ENCODE data around the gene CCDC93. TPM values are rescaled to one million over a fixed set of nuclear protein-coding genes. Genes with fewer than 3 reads are reported as not detected.
"Not testable (repeated sequence)": the region's sequence is repeated elsewhere in the genome, so short reads cannot be mapped to it uniquely, and the experiment has no call there.

CCDC93 gene
- polyA plus RNA-seq, 12 donors = 20.2 to 52.1 (median 31.1) TPM; not detected in 1

GRCh38 chr2:117956036-117956796 is 57.7 kb downstream of the CCDC93 start:
- DNase-seq = no peak

DNA sequence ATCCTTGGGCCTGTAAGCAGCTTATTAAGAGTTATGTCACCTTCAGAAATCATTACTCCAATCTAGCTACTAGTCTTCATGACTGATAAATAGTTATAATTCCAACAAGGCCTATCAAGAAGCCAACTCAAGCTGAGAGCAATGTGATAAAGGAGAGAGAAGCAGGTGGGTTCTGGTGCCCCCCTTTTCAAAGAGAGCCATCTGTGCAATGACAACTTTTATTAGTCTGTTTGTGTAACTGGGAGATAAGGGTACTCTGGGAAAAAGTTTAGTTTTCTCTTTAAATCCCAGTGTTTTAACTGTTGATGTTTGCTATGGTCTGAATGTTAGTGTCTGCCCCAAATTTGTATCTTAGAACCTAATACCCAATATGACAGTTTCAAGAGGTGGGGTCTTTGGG is 60.6 kb downstream of the CCDC93 start:
- no peak for DNase-seq

GRCh38 chr2:117952701-117953100 is 61.2 kb downstream of the CCDC93 start:
- no peak for DNase-seq

DNA sequence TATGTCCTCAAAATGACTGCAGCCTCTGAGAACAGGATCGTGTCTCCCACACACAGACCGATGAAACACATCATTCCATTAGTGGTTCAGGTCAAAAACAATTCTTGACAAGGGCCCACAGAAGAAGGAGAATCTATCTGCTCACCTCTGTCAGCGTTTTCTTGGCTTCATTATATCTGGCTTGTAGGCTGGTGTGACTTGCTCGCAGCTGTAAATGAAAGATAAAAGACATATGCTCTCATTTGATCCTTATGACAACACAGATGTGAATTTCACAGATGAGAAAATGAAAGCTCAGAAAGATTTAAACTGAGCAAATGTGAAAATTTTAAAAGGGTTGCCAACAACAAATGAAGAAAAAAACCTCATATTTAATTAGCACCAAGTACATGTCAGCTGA is 61.6 kb downstream of the CCDC93 start:
- DNase-seq = no peak

GRCh38 chr2:117949806-117950205 is 64.1 kb downstream of the CCDC93 start:
- no peak for DNase-seq

DNA sequence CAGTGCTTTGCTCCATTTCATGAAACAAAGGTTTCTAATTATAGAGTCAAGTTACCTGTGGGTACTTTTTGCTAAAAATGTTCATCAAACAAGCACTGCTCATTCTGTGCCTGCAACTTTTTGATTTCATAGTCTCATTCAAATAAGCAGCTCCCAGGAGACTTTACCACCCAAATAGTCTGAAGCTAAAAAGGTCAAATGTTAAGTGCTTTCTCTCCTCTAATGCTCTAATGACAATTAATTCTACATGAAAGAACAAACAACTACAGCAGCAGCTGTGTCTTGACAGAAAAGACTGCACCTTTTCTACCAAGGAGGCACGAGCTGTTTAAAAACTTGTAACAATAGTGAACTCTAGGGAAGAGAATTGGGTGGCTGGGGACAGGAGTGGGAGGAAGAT is 65.3 kb downstream of the CCDC93 start:
- no peak for DNase-seq

- no peak for DNase-seq
Observed at GRCh38 chr2:117945296-117945695, 68.6 kb downstream of the CCDC93 start.

- no peak for DNase-seq
Observed at GRCh38 chr2:117944816-117945215, 69.1 kb downstream of the CCDC93 start.

DNA sequence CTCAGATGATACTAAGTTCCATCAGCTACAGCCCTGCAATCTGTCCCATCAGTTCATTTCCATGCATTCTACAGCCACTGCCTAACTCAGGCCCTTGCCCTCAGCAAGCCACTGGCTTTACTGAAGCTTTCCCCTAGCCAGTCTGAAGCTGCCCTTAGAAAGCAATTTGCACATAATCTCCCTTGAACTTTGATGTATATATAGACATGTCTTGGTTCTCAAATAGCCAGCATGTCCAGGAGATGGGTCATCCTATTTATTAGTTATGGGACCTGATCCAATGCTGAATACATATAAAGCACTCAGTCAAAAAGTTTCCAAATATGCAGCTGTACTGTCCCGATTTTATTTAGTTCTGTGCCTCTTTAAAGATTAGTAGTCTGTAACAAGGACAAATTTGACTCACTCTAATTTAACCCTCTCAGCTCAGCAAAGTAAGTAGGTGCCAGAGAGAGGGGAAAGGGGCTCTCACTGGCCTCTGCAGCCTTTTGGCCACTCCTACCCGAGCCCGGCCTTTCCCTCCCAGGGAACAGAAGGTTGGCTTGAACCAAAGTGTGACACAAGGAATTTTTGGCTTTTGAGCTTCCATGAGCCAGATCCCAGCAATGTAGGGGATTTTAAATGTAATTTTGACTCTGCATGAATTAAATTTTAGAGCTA is 70.7 kb downstream of the CCDC93 start:
- no peak for DNase-seq

GRCh38 chr2:117942551-117942950 is 71.3 kb downstream of the CCDC93 start:
- no peak for DNase-seq

DNA sequence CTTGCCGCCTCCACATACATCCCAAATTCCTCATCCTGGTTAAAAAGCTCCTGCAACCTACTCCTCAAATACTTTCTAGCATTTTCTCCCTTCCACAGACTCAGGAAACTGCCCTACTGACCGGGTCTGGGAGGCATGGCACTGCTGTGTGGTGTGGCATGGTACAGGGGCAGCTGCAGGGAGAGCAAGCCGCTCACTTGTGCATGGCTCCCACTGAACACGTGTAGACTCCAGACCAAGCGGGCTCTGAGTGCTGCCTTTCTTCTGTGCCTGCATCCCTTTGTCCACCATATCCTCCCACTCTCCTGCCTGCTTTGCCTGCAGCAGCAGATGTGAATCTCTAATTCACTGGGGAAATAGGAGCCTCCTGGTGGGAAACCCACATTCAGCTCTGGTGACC is 72.2 kb downstream of the CCDC93 start:
- DNase-seq = no peak

DNA sequence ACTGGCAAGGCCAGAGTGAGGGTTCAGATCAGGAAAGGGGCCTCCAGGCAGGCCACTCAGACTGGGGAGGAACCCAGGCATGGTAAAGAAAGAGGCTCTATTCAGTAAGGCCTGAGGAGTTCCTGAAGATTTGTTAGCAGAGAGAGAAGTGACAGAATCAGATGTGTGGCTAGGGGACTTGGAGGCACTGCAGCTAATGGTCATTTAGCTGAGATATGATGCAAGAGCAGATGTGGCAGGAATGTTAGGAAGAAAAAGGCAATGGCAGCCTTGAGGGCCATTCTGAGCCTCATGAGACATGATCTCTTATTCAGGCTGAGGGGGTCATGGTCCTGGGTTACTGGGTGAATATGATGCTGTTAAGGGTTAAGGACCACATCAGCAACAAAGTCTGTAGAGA is 73.4 kb downstream of the CCDC93 start:
- no peak for DNase-seq

GRCh38 chr2:117938611-117939010 is 75.3 kb downstream of the CCDC93 start:
- DNase-seq = no peak

DNA sequence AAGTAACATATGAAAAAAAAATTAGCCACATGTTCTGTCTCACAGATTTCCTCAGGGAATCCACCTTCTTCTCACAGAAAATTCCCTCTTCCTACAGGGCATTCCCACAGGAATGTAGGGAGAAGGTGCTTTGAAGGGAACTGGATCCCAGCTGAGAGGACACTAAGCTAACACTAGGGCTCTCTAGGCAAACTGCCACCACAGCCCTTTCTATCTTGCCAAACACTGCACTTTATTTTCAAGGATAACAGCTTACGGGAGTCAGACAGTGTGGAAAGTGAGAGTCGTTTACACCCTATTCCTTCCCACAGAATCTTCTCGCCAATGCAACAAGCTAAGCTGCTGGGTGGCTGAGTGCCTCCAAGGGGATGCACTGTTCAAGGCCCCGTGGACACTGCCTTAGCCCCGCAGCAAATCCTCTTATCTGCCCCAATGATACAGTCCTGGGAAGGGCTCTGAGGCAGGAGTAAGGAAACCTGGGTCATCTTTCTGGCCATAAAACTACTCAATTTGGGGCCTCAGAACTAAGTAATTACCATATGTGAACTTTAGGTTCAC is 76.9 kb downstream of the CCDC93 start:
- DNase-seq = no peak

DNA sequence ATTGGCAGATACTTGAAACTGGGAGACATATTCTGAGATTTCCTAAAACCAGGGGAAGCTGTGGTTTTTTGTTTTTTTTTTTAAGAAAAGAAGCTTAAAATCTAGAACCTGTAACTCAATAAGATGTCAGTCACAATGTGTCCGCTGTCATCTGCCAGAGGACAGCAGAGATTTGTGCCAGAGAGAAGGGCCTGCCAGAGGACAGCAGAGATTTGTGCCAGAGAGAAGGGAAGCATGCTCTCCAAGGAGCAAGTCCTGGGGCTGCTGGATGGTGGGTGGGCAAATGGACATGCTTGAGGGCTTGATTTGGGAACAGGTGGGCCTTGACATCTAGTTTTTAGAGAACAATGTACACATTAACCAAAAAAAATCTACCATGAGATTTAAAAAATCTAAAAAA is 77.9 kb downstream of the CCDC93 start:
- DNase-seq = no peak

DNA sequence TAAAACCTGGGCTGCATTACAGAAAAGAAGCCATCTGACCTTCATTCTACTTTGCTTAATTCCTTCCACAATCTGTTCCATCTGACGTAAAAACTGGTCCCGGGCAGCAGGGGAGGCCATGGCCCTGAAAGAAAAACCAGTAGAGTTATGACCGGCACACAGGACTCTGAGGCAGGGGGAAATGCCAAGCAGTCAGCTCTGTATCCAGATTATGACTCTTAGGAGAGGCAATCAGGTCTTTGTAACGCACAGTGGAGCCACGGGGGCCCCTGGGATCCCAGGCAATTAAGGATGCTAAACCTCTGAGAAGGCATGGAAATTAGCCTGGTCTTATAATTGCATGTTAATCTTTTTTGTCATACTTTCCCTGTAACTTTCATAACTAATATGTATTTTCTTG is 78.4 kb downstream of the CCDC93 start:
- DNase-seq = no peak

GRCh38 chr2:117933884-117934354 is 80.0 kb downstream of the CCDC93 start:
- no peak for DNase-seq

- DNase-seq = no peak
Observed at GRCh38 chr2:117931978-117932377, 81.9 kb downstream of the CCDC93 start.

- no peak for DNase-seq
Observed at GRCh38 chr2:117931266-117931665, 82.6 kb downstream of the CCDC93 start.

GRCh38 chr2:117930775-117931174 is 83.1 kb downstream of the CCDC93 start:
- DNase-seq = no peak

GRCh38 chr2:117923471-117923870 is 90.4 kb downstream of the CCDC93 start:
- not testable (repeated sequence) for DNase-seq

GRCh38 chr2:117921520-117921919 is 92.3 kb downstream of the CCDC93 start:
- DNase-seq = no peak

GRCh38 chr2:117918608-117919007 is 95.3 kb downstream of the CCDC93 start:
- no peak for DNase-seq

All from muscle of arm (tissue), 12 donors.